SK-N-SH (cell line): ENCODE results near the gene PACSIN2.

Source experiments
- EP300 ChIP-seq, 2 experiments: IDR thresholded peaks; 2 replicates each; pipeline versions ENCODE4 v1.4.0 to v1.6.1; 2012; ENCODE audit warnings: borderline replicate concordance in 1 of 2, low read depth in 1 of 2, low read length in 1 of 2
- RFX5 ChIP-seq: IDR thresholded peaks from 2 replicates; pipeline ENCODE4 v1.6.1; 2012; ENCODE audit warnings: mild to moderate bottlenecking, improper control_type of control experiment, low read length

DNA sequence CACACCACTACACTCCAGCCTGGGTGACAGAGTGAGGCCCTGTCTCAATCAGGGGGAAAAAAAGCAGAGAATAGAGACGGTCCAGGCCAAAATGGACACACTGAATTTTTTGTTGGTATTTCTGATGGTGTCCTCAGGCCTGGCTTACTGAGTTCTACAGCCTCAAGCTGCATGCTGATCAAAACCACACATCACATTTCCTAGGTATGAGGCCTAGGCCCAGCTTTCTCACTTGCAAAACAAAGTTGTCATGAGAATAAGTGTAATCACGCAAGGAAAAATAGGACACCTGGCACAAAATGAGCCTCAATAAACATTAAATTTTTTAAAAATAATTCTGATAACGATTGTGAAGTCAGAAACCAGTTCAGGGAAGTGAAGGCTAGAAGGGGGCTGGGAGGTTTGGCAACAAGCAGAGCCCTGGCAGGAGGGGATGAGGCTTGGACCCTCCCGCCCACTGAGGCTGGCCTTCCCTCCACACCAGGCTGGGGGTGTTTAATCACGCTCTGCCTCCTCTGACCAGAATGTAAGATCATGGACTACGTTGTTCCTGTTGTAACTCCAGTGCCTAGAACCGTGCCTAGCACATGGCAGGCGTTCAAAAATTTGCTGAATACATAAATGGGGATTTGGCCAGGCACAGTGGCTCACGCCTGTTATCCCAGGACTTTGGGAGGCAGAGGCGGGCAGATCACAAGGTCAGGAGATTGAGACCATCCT, 18.1 kb downstream of the PACSIN2 start:
- TF ChIP-seq EP300 (IDR thresholded peaks at IDR 0.05; ENCODE audit: borderline replicate concordance in 1 of 2, low read depth in 1 of 2, low read length in 1 of 2) (no peak), RFX5 (no peak)
